ENCODE data around the gene CCNY.

GRCh38 chr10:35377050-35377728 lies 40.9 kb downstream of the CCNY start:
- TF ChIP-seq CTCF (IDR thresholded peaks at IDR 0.05) (no peak), POLR2A (IDR thresholded peaks at IDR 0.05) (no peak)
